Esophagus squamous epithelium (tissue), 4 donors: Measurements from ENCODE around the gene PRR35.

Source experiments
- CTCF ChIP-seq, 6 experiments: fragments of 450-650 bp in 4 of 6; fragments of 200-600 bp in 2 of 6; sonication (generic) in 2 of 6; IDR thresholded peaks; one replicate each; pipeline ENCODE4 v1.5.1; 2016 to 2019; ENCODE audit warnings: antibody characterized with exemption in 6 of 6, mild to moderate bottlenecking in 4 of 6, moderate library complexity in 4 of 6
- POLR2A ChIP-seq, 4 donors: fragments of 450-650 bp; IDR thresholded peaks; one replicate each; pipeline ENCODE4 v1.6.1; 2017; ENCODE audit warnings: antibody characterized with exemption in 4 of 4, mild to moderate bottlenecking in 4 of 4, moderate library complexity in 3 of 4

GRCh38 chr16:524274-525040 is 35.7 kb upstream of the PRR35 start:
- TF ChIP-seq CTCF (IDR thresholded peaks at IDR 0.05): no peak
- TF ChIP-seq POLR2A (IDR thresholded peaks at IDR 0.05): no peak
